Gastrocnemius medialis (tissue), 4 donors: ENCODE results near the gene TBC1D23. TPM values are rescaled to one million over a fixed set of nuclear protein-coding genes. Genes with fewer than 3 reads are reported as not detected.
A peak's percentile ranks its signal among the peaks of the same experiment; 100 is the strongest.

ENCODE experiments used
- ATAC-seq, 2 donors: fragments of 150-250 bp; one replicate each; pipeline ENCODE4 v1.9.1; 2016
- DNase-seq, 2 donors: peaks; one replicate each; pipeline ENCODE4 v3.0.0-alpha.2; 2019
- H3K27ac ChIP-seq, 4 donors: fragments of 200-600 bp; sonication (generic); 1 replicate in 1 of 4; 2 replicates in 3 of 4; pipeline ENCODE4 v1.5.1; 2016 to 2018; ENCODE audit warnings: mild to moderate bottlenecking in 2 of 4, moderate library complexity in 1 of 4
- H3K27me3 ChIP-seq, 3 donors: fragments of 200-600 bp; sonication (generic) in 2 of 3; 1 replicate in 1 of 3; 2 replicates in 2 of 3; pipeline versions ENCODE4 v1.5.1 to v1.6.0; 2016 to 2019; ENCODE audit warnings: mild to moderate bottlenecking in 1 of 3, moderate library complexity in 1 of 3
- H3K36me3 ChIP-seq, 2 donors: fragments of 200-600 bp; sonication (generic) in 1 of 2; one replicate each; pipeline ENCODE4 v1.5.1; 2017 to 2018
- H3K4me1 ChIP-seq, 2 donors: fragments of 200-600 bp; sonication (generic) in 1 of 2; one replicate each; pipeline ENCODE4 v1.5.1; 2016 to 2017; ENCODE audit warnings: mild to moderate bottlenecking in 2 of 2
- H3K4me3 ChIP-seq, 4 donors: fragments of 200-600 bp; sonication (generic) in 3 of 4; 1 replicate in 1 of 4; 2 replicates in 3 of 4; pipeline ENCODE4 v1.5.1; 2016 to 2019; ENCODE audit warnings: mild to moderate bottlenecking in 2 of 4
- H3K9me3 ChIP-seq, 3 donors: fragments of 200-600 bp; sonication (generic) in 2 of 3; 1 replicate in 1 of 3; 2 replicates in 2 of 3; pipeline ENCODE4 v1.5.1; 2016 to 2019
- POLR2A ChIP-seq, 2 donors: fragments of 450-650 bp; IDR thresholded peaks; one replicate each; pipeline ENCODE4 v1.6.1; 2017; ENCODE audit warnings: antibody characterized with exemption in 2 of 2, mild to moderate bottlenecking in 2 of 2, moderate library complexity in 2 of 2
- in situ Hi-C, 4 donors: fragments of 200-750 bp; cut with MboI; loops; one replicate each; pipeline versions ENCODE4 v1.15.0 to v1.8.0; 2017; ENCODE audit warnings: low sequenced_read_pairs in 4 of 4
- intact Hi-C: fragments of 100-400 bp; cut with DNase I; formaldehyde crosslinking; loops from one replicate; pipeline ENCODE4 v1.15.1; 2023; ENCODE audit warnings: low total_unique reads
- total RNA-seq, 4 donors: library from RNA; depleted of rRNA; stranded (reverse); fragments of >200 nt; gene quantifications; one replicate each; pipeline versions ENCODE4 v1.1.0 to v1.2.3, GENCODE V29; 2016
- TF ChIP-seq, protein P1 (sequence below), 5 experiments: fragments of 450-650 bp in 3 of 5; fragments of 200-600 bp in 2 of 5; sonication (generic) in 2 of 5; IDR thresholded peaks in 4 of 5; conservative IDR thresholded peaks in 1 of 5; 1 replicate in 4 of 5; 2 replicates in 1 of 5; pipeline ENCODE4 v1.5.1; 2016 to 2019; ENCODE audit warnings: antibody characterized with exemption in 5 of 5, mild to moderate bottlenecking in 3 of 5, moderate library complexity in 3 of 5

TBC1D23 gene
- total RNA-seq, 4 donors from 2014 or later, result 14.2 to 56.4 (median 45.0) TPM

DNA sequence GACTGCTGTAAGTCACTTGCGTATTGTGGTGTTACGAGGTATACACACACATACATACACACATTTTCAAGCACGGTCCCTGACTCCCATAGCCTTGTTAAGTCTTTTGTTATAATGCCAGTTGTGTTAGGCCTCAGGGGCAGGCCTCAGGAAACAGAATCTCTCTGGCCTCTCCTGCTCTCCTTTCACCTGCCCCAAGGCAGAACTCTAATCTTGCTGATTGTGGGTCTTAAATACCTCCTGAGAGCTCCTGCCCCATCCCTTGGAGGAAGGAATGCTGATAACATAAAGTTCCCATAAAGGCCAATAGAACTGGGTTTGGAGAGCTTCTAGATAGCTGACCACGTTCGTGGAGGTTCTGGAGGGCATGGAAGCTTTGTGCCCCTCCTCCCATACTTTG is 69.9 kb downstream of the TBC1D23 start:
- in situ Hi-C loops (loop anchor here in 1 of 4 donors (25.0 kb wide), 1 partner anchor 257 kb away; no protein-coding TSS in a partner anchor), intact Hi-C loops (loop anchor here (5.0 to 10.0 kb wide), 3 partner anchors 68 to 513 kb away; partner anchors contain the start of genes CMSS1 and TBC1D23)
- ATAC-seq, result no peak

DNA sequence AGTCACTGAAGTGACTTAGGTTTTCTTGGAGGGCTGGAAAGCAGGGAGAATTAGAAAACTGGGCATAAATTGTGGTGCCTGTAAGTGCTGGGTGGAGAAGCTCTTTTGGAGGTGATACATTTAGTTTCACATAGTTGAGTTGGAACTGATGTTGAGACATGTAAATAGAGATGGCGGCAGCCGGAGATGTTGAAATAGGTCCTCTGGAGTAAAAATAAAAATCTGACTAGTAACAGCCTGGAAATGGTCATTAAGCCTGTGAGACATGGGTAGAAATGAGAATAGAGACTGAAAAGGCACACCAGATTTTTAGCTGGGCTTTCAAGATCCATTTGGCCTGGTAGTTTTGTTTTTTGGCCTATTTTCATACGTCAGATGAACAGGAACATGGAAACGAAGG is 70.9 kb downstream of the TBC1D23 start:
- Histone ChIP-seq H3K4me1 (peaks cover 0 to 10% of the 10 kb centered on the region in 2 donors), H3K4me3 (no peak overlapping the region), H3K36me3 (no peaks in the 10 kb centered on the region), H3K9me3 (no peaks in the 10 kb centered on the region), H3K27me3 (no peaks in the 10 kb centered on the region), H3K27ac (peak overlapping the region; percentile 59 to 64 (median 61))
- ATAC-seq (peak; percentile 44 to 64), DNase-seq (peak; percentile 5 to 42)
- TF ChIP-seq, protein P1, sequence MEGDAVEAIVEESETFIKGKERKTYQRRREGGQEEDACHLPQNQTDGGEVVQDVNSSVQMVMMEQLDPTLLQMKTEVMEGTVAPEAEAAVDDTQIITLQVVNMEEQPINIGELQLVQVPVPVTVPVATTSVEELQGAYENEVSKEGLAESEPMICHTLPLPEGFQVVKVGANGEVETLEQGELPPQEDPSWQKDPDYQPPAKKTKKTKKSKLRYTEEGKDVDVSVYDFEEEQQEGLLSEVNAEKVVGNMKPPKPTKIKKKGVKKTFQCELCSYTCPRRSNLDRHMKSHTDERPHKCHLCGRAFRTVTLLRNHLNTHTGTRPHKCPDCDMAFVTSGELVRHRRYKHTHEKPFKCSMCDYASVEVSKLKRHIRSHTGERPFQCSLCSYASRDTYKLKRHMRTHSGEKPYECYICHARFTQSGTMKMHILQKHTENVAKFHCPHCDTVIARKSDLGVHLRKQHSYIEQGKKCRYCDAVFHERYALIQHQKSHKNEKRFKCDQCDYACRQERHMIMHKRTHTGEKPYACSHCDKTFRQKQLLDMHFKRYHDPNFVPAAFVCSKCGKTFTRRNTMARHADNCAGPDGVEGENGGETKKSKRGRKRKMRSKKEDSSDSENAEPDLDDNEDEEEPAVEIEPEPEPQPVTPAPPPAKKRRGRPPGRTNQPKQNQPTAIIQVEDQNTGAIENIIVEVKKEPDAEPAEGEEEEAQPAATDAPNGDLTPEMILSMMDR (IDR thresholded peaks at IDR 0.05 in 4 of 5, conservative IDR thresholded peaks at IDR 0.05 in 1 of 5), result no peak
- no peak for TF ChIP-seq POLR2A (IDR thresholded peaks at IDR 0.05)
- intact Hi-C loops (loop anchor here (5.0 to 10.0 kb wide), 3 partner anchors 69 to 514 kb away; partner anchors contain the start of genes CMSS1 and TBC1D23), in situ Hi-C loops (loop anchor here in 1 of 4 donors (25.0 kb wide), 1 partner anchor 256 kb away; no protein-coding TSS in a partner anchor)

More for the DNA sequence above, 69.9 kb downstream of the TBC1D23 start:
- no peaks in the 10 kb centered on the region for H3K27me3 ChIP-seq
- H3K9me3 ChIP-seq, result no peaks in the 10 kb centered on the region
- peaks cover 0 to 6% of the 10 kb centered on the region in 2 donors for H3K4me1 ChIP-seq
- peaks cover 0 to 2% of the 10 kb centered on the region in 2 donors for H3K36me3 ChIP-seq
- no peak overlapping the region for H3K27ac ChIP-seq
- H3K4me3 ChIP-seq, result no peak overlapping the region
- TF ChIP-seq POLR2A (IDR thresholded peaks at IDR 0.05), result no peak
- TF ChIP-seq, protein P1 (IDR thresholded peaks at IDR 0.05 in 4 of 5, conservative IDR thresholded peaks at IDR 0.05 in 1 of 5), result no peak
- no peak for DNase-seq

DNA sequence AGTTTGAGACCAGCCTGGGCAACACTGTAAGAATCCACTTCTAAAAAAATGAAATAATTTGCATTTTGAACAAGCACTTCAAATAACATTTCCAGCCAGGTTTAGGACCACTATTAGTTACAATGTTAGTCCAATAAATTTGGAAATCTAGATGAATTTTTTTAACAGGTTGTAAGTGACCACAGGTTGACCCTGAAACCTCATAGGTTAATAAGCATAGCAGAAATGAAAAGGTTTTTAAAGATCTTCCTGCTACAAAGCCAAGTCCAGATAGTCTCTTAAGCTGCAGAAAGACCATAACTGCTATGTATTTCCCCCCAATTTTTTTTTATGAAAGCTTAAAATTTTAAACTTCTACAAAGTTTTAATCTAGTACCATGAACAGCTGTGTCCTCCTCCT is 72.3 kb downstream of the TBC1D23 start:
- no peaks in the 10 kb centered on the region for H3K36me3 ChIP-seq
- no peak overlapping the region for H3K27ac ChIP-seq
- H3K27me3 ChIP-seq, result no peaks in the 10 kb centered on the region
- ATAC-seq, result no peak
- in situ Hi-C loops, result loop anchor here in 1 of 4 donors (25.0 kb wide), 1 partner anchor 254 kb away; no protein-coding TSS in a partner anchor
- intact Hi-C loops, result loop anchor here (5.0 to 10.0 kb wide), 3 partner anchors 71 to 516 kb away; partner anchors contain the start of genes CMSS1 and TBC1D23
- no peaks in the 10 kb centered on the region for H3K9me3 ChIP-seq
- H3K4me1 ChIP-seq, result peaks cover 0 to 10% of the 10 kb centered on the region in 2 donors
- TF ChIP-seq, protein P1 (IDR thresholded peaks at IDR 0.05 in 4 of 5, conservative IDR thresholded peaks at IDR 0.05 in 1 of 5), result no peak
- TF ChIP-seq POLR2A (IDR thresholded peaks at IDR 0.05), result no peak
- no peak for DNase-seq
- H3K4me3 ChIP-seq, result no peak overlapping the region

DNA sequence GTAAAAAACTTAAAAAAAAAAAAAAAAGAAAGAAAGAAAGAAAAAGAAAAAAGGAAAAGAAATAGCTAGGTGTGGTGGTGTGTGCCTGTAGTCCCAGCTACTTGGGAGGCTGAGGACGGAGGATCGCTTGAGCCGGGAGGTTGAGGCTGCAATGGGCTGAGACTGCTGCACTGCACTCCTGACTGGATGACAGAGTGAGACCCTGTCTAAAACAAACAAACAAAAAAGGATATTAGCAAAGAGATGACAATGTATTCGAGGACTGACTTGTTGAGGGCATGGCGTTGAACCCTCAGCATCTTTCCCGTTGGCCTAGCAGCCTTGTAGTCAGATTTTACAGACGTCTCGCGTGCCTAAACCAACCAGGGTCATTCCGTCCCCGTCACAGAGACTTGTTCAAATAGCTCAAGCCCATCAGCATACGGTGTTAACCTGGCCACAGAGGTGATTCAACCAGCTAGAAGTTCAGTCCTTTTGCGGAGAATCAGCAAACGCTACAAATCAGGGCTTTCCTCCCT is 73.2 kb downstream of the TBC1D23 start:
- intact Hi-C loops (loop anchor here (1.0 to 10.0 kb wide), 4 partner anchors 67 to 517 kb away; partner anchors contain the start of genes CMSS1, LNP1, TBC1D23 and TOMM70), in situ Hi-C loops (loop anchor here in 1 of 4 donors (25.0 kb wide), 1 partner anchor 253 kb away; no protein-coding TSS in a partner anchor)
- Histone ChIP-seq H3K27ac (peak overlapping the region; percentile 85 to 89 (median 88)), H3K4me1 (peaks cover 0 to 10% of the 10 kb centered on the region in 2 donors), H3K4me3 (peak overlapping the region; percentile 59 to 68 (median 64)), H3K9me3 (no peaks in the 10 kb centered on the region), H3K27me3 (no peaks in the 10 kb centered on the region), H3K36me3 (peaks cover 0 to under 1% of the 10 kb centered on the region in 2 donors)
- DNase-seq (no peak), ATAC-seq (peak; percentile 21 to 22)
- TF ChIP-seq, protein P1 (IDR thresholded peaks at IDR 0.05 in 4 of 5, conservative IDR thresholded peaks at IDR 0.05 in 1 of 5), result no peak
- no peak for TF ChIP-seq POLR2A (IDR thresholded peaks at IDR 0.05)
